Peyer's patch (tissue), 4 donors: ENCODE measurements around the gene PELI2.

Source experiments
- POLR2A ChIP-seq, 2 donors: fragments of 450-650 bp; IDR thresholded peaks; one replicate each; pipeline ENCODE4 v1.5.1; 2017; ENCODE audit warnings: antibody characterized with exemption in 2 of 2, mild to moderate bottlenecking in 2 of 2, moderate library complexity in 2 of 2
- TF ChIP-seq, protein P1 (sequence below), 6 experiments: fragments of 450-650 bp in 4 of 6; fragments of 200-600 bp in 2 of 6; sonication (generic) in 1 of 6; IDR thresholded peaks; one replicate each; pipeline ENCODE4 v1.5.1; 2017 to 2019; ENCODE audit warnings: antibody characterized with exemption in 6 of 6, mild to moderate bottlenecking in 3 of 6, moderate library complexity in 1 of 6

DNA sequence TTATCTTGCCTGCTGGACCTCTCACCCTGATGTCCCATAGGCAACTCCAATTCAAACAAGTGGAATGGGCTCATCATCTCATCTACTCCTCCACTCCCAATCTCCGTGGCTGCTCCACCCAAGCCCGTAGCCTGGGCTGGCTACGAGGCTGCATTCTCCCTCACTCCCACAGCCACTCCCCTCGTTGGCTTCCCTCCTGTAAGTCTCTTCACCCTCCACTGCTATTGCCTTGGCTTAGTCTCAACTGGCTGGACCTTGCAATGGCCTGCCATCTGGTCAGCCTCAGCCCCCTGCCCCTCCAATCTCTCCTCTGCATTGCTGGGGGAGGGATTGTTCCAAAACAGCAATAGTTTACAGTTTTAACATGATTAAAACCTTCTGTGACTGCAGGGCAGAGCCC is 44.4 kb upstream of the PELI2 start:
- TF ChIP-seq, protein P1, sequence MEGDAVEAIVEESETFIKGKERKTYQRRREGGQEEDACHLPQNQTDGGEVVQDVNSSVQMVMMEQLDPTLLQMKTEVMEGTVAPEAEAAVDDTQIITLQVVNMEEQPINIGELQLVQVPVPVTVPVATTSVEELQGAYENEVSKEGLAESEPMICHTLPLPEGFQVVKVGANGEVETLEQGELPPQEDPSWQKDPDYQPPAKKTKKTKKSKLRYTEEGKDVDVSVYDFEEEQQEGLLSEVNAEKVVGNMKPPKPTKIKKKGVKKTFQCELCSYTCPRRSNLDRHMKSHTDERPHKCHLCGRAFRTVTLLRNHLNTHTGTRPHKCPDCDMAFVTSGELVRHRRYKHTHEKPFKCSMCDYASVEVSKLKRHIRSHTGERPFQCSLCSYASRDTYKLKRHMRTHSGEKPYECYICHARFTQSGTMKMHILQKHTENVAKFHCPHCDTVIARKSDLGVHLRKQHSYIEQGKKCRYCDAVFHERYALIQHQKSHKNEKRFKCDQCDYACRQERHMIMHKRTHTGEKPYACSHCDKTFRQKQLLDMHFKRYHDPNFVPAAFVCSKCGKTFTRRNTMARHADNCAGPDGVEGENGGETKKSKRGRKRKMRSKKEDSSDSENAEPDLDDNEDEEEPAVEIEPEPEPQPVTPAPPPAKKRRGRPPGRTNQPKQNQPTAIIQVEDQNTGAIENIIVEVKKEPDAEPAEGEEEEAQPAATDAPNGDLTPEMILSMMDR (IDR thresholded peaks at IDR 0.05) = no peak
- TF ChIP-seq POLR2A (IDR thresholded peaks at IDR 0.05) = no peak
